HEK293T (cell line): ENCODE data around the gene CASKIN1.

Experiments used
- CTCF ChIA-PET: fragments of 350-600 bp; formaldehyde crosslinking; extraction: SDS; loops from one replicate; lab custom pipeline; 2021; ENCODE audit warnings: antibody characterized with exemption, inconsistent platforms; lab: Yijun Ruan, JAX
- POLR2A ChIA-PET: fragments of 350-600 bp; formaldehyde crosslinking; extraction: SDS; loops from one replicate; lab custom pipeline; 2020; ENCODE audit warnings: antibody characterized with exemption, inconsistent platforms; lab: Yijun Ruan, JAX
- DNase-seq: peaks from one replicate; pipeline ENCODE4 v3.0.0; 2012; ENCODE audit warnings: mixed read lengths; ENCODE audit errors: extremely low spot score
- ARNT ChIP-seq: fragments of 450-650 bp; IDR thresholded peaks from 2 replicates; pipeline ENCODE4 v1.6.1; 2017; ENCODE audit warnings: mild to moderate bottlenecking
- BHLHE40 ChIP-seq: fragments of 450-650 bp; IDR thresholded peaks from 2 replicates; pipeline ENCODE4 v1.6.1; 2016; ENCODE audit warnings: mild to moderate bottlenecking, moderate library complexity, borderline replicate concordance
- CTBP1 ChIP-seq: fragments of 450-650 bp; IDR thresholded peaks from 2 replicates; pipeline ENCODE4 v1.6.1; 2016; ENCODE audit warnings: borderline replicate concordance
- ELF4 ChIP-seq: fragments of 450-650 bp; IDR thresholded peaks from 2 replicates; pipeline ENCODE4 v1.6.1; 2017; ENCODE audit warnings: antibody characterized with exemption
- FOXA1 ChIP-seq: fragments of 450-650 bp; IDR thresholded peaks from 2 replicates; pipeline ENCODE4 v1.6.1; 2016; ENCODE audit warnings: mild to moderate bottlenecking
- FOXK2 ChIP-seq: fragments of 450-650 bp; IDR thresholded peaks from 2 replicates; pipeline ENCODE4 v1.6.1; 2016; ENCODE audit warnings: mild to moderate bottlenecking
- FOXM1 ChIP-seq: fragments of 450-650 bp; IDR thresholded peaks from 2 replicates; pipeline ENCODE4 v1.6.1; 2017; ENCODE audit warnings: mild to moderate bottlenecking, borderline replicate concordance
- HDGF ChIP-seq: fragments of 450-650 bp; IDR thresholded peaks from 2 replicates; pipeline ENCODE4 v1.6.1; 2017; ENCODE audit warnings: antibody characterized with exemption, borderline replicate concordance
- L3MBTL2 ChIP-seq: fragments of 450-650 bp; conservative IDR thresholded peaks from 2 replicates; pipeline ENCODE4 v1.6.1; 2016; ENCODE audit warnings: mild to moderate bottlenecking
- LEF1 ChIP-seq: fragments of 450-650 bp; IDR thresholded peaks from 2 replicates; pipeline ENCODE4 v1.6.1; 2017; ENCODE audit warnings: mild to moderate bottlenecking, borderline replicate concordance
- NFRKB ChIP-seq: fragments of 450-650 bp; IDR thresholded peaks from 2 replicates; pipeline ENCODE4 v1.6.1; 2016; ENCODE audit warnings: mild to moderate bottlenecking, moderate library complexity
- PKNOX1 ChIP-seq: fragments of 450-650 bp; IDR thresholded peaks from 2 replicates; pipeline ENCODE4 v1.6.1; 2016
- SP1 ChIP-seq: fragments of 450-650 bp; IDR thresholded peaks from 2 replicates; pipeline ENCODE4 v1.6.1; 2017
- SUZ12 ChIP-seq: fragments of 450-650 bp; IDR thresholded peaks from 2 replicates; pipeline ENCODE4 v1.6.1; 2016; ENCODE audit warnings: mild to moderate bottlenecking
- TARDBP ChIP-seq: fragments of 450-650 bp; IDR thresholded peaks from 2 replicates; pipeline ENCODE4 v1.6.1; 2016
- ZNF384 ChIP-seq: fragments of 450-650 bp; IDR thresholded peaks from 2 replicates; pipeline ENCODE4 v1.6.1; 2016

The CASKIN1 gene

DNA sequence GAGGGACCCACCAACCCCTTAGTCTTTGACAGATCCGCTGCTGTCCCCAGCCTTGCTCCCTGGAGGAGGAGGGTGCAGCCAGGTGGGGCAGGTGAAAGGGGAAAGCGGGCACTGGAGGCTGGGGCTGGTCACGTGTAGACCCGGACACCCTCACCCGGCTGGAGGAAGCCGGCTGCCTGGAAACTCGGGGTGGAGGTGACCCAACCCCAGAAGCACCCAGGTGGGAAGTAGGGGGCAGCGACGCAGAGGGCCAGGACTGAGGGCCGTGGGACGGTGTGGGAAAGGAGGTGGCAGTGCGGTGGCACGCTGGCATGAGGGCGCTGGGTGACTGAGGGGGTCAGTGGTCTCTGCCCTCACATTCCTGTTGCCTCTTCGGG, 38.2 kb downstream of the CASKIN1 start:
- TF ChIP-seq CTBP1: no peak
- no peak for TF ChIP-seq FOXA1
- no peak for TF ChIP-seq BHLHE40
- TF ChIP-seq PKNOX1: no peak
- no peak for TF ChIP-seq ARNT
- no peak for TF ChIP-seq SP1
- TF ChIP-seq ELF4: no peak
- TF ChIP-seq L3MBTL2: no peak
- no peak for TF ChIP-seq NFRKB
- no peak for TF ChIP-seq ZNF384
- TF ChIP-seq SUZ12: no peak
- TF ChIP-seq FOXM1: no peak
- no peak for TF ChIP-seq FOXK2
- TF ChIP-seq HDGF: no peak
- no peak for TF ChIP-seq LEF1
- no peak for TF ChIP-seq TARDBP
- no peak for DNase-seq
- CTCF ChIA-PET: interaction anchor here (0.7 kb wide), 1 partner anchor 132 kb away, joined by 3 read pairs; the partner anchor contains the start of gene NHERF2
- POLR2A ChIA-PET: interaction anchor here (1.4 kb wide), 1 partner anchor 46 kb away, joined by 6 read pairs; no protein-coding TSS in a partner anchor

GRCh38 chr16:2157480-2158261, 38.7 kb downstream of the CASKIN1 start:
- ChIA-PET POLR2A (interaction anchor here (1.4 kb wide), 1 partner anchor 46 kb away, joined by 6 read pairs; no protein-coding TSS in a partner anchor), CTCF (no interaction called here)
- no peak for DNase-seq
- TF ChIP-seq FOXK2 (no peak), NFRKB (no peak), L3MBTL2 (no peak), ZNF384 (no peak), SUZ12 (no peak), TARDBP (no peak), ARNT (no peak), FOXA1 (no peak), FOXM1 (no peak), CTBP1 (no peak), HDGF (no peak), SP1 (no peak)

GRCh38 chr16:2156849-2157224, 39.6 kb downstream of the CASKIN1 start:
- TF ChIP-seq FOXM1: no peak
- no peak for TF ChIP-seq HDGF
- no peak for TF ChIP-seq FOXK2
- no peak for TF ChIP-seq FOXA1
- no peak for TF ChIP-seq TARDBP
- no peak for TF ChIP-seq ELF4
- no peak for TF ChIP-seq BHLHE40
- TF ChIP-seq ARNT: no peak
- TF ChIP-seq L3MBTL2: no peak
- no peak for TF ChIP-seq CTBP1
- no peak for TF ChIP-seq PKNOX1
- TF ChIP-seq LEF1: no peak
- no peak for TF ChIP-seq SP1
- TF ChIP-seq SUZ12: no peak
- TF ChIP-seq NFRKB: no peak
- TF ChIP-seq ZNF384: no peak
- ChIA-PET POLR2A (no interaction called here), CTCF (no interaction called here)
- DNase-seq: no peak

- ChIA-PET CTCF (no interaction called here), POLR2A (interaction anchor here (0.6 to 2.7 kb wide), 53 partner anchors 7 to 381 kb away, joined by 3 to 40 read pairs (median 5); partner anchors contain the start of genes DNASE1L2, ECI1, GFER and MLST8)
- DNase-seq: no peak
- TF ChIP-seq ZNF384 (no peak), ARNT (no peak), FOXK2 (no peak), BHLHE40 (no peak), LEF1 (no peak), NFRKB (no peak), FOXM1 (no peak), CTBP1 (no peak), TARDBP (no peak), L3MBTL2 (no peak), SP1 (no peak), PKNOX1 (no peak), ELF4 (no peak), FOXA1 (no peak)
These were observed 40.2 kb downstream of the CASKIN1 start for GRCh38 chr16:2155977-2156848.
